NOMO-1 treated with DMSO at 0.1 percent for 48 hours (cell line): ENCODE results near the gene APBB1.
A peak's percentile ranks its signal among the peaks of the same experiment; 100 is the strongest.
"Not testable (repeated sequence)": the region's sequence is repeated elsewhere in the genome, so short reads cannot be mapped to it uniquely, and the experiment has no call there.

Experiments used
- DNase-seq: peaks from one replicate; lab custom pipeline; 2025; ENCODE audit not compliant: unreplicated experiment; lab: John Stamatoyannopoulos, UW

The APBB1 gene

DNA sequence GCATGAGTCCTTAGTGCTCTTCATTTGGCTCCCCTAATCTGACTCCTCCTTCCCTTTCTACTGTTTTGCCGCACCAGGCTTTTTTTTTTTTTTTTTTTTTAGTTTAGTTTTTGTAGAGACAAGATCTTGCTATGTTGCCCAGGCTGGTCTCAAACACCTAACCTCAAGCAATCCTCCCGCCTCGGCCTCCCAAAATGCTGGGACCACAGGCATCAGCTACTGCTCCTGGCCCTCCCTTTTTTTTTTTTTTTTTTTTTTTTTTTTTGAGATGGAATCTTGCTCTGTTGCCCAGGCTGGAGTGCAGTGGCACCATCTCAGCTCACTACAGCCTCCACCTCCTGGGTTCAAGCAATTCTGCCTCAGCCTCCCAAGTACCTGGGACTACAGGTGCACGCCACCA, 26.6 kb downstream of the APBB1 start:
- DNase-seq: not testable (repeated sequence)

DNA sequence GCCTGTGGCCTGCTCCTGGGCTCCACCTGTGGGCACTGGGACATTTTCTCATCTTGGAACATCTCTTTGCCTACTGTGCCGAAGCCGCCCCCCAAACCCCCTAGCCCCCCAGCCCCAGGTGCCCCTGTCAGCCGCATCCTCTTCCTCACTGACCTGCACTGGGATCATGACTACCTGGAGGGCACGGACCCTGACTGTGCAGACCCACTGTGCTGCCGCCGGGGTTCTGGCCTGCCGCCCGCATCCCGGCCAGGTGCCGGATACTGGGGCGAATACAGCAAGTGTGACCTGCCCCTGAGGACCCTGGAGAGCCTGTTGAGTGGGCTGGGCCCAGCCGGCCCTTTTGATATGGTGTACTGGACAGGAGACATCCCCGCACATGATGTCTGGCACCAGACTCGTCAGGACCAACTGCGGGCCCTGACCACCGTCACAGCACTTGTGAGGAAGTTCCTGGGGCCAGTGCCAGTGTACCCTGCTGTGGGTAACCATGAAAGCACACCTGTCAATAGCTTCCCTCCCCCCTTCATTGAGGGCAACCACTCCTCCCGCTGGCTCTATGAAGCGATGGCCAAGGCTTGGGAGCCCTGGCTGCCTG, 27.3 kb downstream of the APBB1 start:
- DNase-seq: no peak

DNA sequence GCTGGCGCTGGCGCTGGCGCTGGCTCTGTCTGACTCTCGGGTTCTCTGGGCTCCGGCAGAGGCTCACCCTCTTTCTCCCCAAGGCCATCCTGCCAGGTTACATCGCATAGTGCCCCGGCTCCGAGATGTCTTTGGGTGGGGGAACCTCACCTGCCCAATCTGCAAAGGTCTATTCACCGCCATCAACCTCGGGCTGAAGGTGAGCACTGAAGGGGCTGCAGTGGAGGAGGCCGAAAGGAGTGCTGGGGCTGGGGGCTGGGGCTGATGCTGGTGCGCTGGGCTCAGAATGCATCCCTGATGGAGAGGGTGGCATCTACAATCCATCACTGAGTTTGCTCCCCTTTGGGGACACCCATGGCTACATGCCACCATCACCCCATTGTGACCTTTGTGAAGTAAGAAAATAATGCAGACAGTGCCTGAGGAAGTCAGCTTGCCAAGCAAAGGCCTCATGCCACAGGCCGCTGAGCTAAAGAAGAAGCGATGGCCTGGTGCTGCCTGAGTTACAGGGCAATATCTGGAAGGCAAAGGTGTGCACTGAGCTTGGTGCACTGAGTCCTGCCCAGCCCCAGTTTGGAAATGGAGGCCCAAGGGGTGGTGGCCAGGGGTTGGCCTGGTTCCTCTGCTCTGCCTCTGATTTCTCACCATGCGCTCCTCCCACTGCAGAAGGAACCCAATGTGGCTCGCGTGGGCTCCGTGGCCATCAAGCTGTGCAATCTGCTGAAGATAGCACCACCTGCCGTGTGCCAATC, 28.0 kb downstream of the APBB1 start:
- DNase-seq: no peak

- peak; percentile 94 for DNase-seq
These were observed 28.8 kb downstream of the APBB1 start, which contains the start of gene SMPD1 for GRCh38 chr11:6389905-6390717. Gene SMPD1, plus strand, starts transcription at chr11:6390474. Its CDS starts 125 bp downstream, at chr11:6390599.

DNA sequence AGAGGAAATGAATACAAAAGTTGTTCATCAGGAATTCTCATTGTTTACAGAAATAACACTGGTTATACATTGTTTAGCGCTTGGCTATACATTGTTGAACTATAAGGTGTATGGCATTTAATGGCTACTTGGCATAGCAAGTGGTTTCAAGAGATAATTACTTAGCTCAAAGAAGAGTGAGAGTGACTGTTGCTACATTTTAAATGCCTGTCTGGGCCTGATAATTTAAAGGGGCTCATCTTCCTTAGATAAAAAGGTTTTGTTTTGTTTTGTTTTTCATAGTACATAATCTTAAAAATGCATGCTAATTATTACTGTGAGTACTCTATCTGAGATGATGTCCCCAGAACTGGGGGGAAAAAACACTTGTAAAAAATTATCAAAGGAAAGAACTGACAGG, 30.1 kb downstream of the APBB1 start:
- DNase-seq: no peak

GRCh38 chr11:6387811-6388599, 30.9 kb downstream of the APBB1 start:
- no peak for DNase-seq

- DNase-seq: no peak
These were observed 33.7 kb downstream of the APBB1 start for GRCh38 chr11:6385046-6385777.

DNA sequence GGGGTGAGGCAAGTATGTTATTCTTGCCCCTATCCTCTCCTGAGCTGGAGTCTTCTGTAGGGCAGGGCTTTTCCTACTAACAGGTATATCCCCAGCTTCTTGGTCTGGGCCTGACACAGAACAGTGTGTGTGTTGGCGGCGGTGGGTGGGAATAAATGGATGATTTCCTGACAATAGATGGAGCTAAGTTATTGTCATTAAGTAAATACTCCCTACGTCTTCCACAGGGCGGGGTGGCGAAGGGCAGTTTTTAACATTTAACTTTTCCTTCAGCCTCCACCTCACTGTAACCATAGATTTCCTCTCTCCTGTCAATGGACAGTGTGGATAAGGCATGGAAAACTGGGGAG, 40.3 kb downstream of the APBB1 start:
- no peak for DNase-seq

GRCh38 chr11:6377902-6378639, 40.8 kb downstream of the APBB1 start:
- peak; percentile 23 for DNase-seq

- no peak for DNase-seq
These were observed 47.1 kb downstream of the APBB1 start for GRCh38 chr11:6371825-6372224.

DNA sequence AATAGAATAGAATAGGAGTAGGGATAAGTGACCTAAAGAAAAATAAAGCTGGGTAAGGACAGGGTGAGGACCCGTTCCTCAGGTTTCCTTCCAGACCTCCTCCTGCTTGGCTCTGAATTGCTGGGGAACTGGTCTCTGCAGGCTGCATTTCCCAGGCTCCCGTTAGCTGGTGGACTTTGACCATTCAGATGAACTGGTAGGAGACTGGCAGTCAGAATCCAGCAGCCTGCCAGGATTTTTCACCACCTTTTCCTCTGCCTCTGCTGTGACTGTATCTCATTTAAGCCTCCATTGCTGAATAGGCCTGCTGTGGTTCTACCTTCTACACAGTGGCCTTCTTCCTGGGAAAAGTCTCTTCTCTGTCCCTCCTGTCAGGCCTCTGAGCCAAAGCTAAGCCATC, 53.2 kb downstream of the APBB1 start:
- DNase-seq: no peak

- DNase-seq: peak; percentile 37
These were observed 55.8 kb downstream of the APBB1 start for GRCh38 chr11:6362873-6363678.

DNA sequence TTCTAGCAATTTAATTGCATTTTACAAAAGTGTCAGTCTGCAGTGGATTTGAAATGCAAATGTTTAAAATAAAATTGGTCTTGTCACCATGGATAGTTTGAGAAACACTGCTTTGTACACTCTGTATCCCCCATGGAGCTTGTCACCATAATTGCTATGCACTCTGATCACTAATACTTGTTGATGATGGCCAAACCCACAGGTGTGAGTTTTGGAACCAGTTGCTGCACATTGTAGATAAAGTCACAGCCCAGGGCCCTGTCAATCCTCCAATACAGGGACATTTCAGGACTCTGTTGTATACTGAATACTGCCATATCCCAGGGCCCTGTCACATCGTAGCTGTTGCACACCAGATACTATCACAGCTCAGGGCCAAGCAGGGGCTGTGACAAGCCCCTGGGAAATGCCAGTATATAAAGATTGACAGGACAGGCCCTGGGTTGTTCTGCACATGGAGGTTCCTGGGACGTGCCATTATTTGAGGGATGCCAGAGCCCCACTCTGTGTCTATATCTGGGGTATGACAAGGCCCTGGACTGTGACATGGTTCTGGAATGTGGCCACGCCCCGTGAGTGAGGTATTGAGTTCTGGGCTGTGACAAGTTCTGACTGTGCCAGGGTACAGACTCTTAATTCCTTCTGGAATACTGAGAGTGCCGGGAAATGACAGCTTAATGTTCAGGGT, 56.6 kb downstream of the APBB1 start:
- DNase-seq: no peak

- no peak for DNase-seq
These were observed 58.7 kb downstream of the APBB1 start for GRCh38 chr11:6360183-6360582.

DNA sequence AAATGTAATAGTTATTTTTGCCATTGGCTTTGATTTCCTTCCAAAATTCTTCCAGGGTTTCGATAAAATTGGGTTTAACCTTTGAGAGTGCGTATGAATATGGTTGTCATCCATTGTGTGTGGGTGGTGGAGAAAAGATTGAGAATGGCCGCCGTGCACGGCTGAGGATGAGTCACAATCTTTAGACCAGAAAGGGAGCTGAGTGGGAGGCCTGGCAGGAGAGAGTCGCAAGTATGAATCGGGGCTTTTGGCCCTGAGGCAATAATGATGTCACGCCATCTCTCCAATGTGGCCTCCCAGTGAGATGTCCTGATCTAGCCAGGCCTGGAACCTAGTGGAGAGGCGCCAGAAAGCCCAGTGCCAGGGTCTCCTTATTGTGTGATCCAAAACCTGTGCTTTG, 61.7 kb downstream of the APBB1 start:
- DNase-seq: no peak

DNA sequence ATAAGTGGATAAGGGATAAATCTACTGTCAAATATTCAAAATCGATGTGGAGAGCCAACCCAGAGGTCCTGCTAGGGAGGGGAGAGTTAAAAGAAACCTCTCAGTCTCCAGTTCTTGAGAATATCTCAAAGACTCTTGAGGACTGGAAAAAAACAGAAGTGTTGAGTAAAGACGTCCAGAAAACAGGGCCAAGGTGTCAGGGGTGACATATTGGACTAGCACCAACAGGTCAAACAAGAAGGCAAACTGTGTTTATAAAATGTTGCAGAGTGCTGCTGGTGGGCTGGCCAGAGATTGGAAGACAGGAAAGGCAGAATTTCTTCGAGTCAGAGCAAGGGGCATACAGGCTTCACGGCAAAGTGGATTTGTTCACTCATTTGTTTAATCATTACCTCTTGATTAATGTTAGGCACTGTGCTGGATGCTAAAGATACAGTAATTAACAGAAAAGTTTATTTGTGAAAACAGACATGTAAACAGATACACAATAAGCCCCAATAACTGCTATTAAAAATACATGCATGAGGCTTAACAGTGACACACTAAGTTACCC, 62.3 kb downstream of the APBB1 start:
- DNase-seq: no peak

GRCh38 chr11:6354651-6355485, 64.0 kb downstream of the APBB1 start:
- DNase-seq: no peak
